SH-SY5Y (cell line): ENCODE results near the gene HSD11B1.

Source experiments
- GATA2 ChIP-seq: IDR thresholded peaks from 2 replicates; pipeline ENCODE4 v1.6.1; 2011; ENCODE audit warnings: mild to moderate bottlenecking, low read depth, low read length
- GATA3 ChIP-seq: IDR thresholded peaks from 2 replicates; pipeline ENCODE4 v1.6.1; 2011; ENCODE audit warnings: low read depth, mild to moderate bottlenecking, low read length, moderate library complexity

DNA sequence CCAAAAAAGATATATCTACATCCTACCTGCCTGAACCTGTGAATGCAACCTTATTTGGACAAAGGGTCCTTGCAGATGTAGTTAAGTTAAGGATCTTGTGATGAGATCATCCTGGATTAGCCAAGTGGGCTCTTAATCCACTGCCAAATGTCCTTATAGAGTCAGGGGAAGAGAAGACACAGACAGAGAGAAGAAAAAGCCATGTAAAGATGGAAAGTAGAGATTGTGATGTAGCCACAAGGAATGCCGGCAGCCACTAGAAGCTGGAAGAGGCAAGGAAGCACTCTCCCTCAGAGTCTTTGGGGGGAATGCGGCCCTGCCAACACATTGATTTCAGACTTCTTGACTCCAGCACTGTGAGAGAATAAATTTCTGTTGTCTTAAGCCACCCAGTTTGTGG is 16.2 kb downstream of the HSD11B1 start:
- no peak for TF ChIP-seq GATA3
- no peak for TF ChIP-seq GATA2
